NCI-H226 (cell line): Measurements from ENCODE around the gene SLC34A3.

Experiments used
- DNase-seq: peaks from one replicate; pipeline ENCODE4 v3.0.0-alpha.2; 2015

The SLC34A3 gene

GRCh38 chr9:137218754-137219271 lies 11.9 kb upstream of the SLC34A3 start:
- peak; percentile 70 for DNase-seq

- no peak for DNase-seq
Observed at GRCh38 chr9:137219757-137220316, 10.9 kb upstream of the SLC34A3 start.

DNA sequence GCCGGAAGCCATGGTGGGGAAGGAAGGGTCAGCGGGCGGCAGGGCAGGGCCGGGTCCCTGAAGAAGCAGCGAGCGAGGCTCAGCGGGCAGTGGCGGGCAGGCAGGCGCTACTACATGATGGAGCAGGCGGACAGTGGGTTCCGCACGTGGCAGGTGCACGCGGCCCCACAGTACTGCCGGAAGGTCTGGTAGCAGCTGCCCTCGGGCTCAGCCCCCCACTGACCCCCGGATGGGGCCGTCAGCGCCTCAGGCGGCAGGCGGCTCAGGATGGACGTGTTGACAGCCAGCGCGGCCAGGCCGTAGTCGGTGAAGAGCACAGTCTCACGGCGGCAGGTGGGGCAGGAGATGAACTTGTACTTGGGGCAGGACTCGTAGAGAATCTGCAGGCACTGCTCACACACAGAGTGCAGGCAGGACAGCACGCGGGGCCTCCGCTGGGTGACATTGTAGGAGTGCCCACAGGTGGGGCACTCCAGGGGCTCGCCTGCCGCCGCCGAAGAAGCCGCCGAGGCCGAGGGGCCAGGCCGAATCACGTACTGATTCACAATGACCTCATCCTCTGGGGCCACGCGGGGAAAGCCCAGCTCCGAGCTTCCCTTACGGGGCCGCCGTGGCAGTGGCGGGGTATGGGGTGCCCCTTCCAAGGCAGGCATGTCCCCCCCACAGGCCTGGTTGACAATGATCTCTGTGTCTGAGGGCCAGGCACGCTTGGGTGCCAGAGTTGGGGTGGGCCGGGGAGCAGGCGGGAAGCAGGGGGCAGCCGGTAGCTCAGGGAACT lies 10.2 kb upstream of the SLC34A3 start:
- DNase-seq, result no peak

DNA sequence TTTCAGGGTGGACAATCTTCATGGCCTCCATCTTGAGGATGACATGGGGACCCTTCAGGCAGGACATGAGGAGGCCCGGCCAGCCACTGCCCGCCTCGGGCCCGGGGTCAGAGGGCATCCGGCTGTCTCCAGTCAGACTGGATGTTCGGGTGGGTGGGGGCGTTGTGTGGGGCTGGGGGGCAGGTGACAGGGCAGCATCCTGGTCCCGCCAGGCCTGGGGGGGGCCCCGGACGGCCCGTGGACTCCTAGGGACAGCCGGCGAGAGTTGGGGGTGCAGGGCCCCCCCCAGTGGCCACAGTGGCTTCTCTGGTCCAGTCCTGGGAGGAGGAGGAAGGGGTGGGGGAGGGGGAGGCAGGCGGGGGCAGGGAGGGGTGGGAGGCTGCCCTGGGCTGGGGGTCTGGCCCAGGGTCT lies 9.6 kb upstream of the SLC34A3 start:
- no peak for DNase-seq

DNA sequence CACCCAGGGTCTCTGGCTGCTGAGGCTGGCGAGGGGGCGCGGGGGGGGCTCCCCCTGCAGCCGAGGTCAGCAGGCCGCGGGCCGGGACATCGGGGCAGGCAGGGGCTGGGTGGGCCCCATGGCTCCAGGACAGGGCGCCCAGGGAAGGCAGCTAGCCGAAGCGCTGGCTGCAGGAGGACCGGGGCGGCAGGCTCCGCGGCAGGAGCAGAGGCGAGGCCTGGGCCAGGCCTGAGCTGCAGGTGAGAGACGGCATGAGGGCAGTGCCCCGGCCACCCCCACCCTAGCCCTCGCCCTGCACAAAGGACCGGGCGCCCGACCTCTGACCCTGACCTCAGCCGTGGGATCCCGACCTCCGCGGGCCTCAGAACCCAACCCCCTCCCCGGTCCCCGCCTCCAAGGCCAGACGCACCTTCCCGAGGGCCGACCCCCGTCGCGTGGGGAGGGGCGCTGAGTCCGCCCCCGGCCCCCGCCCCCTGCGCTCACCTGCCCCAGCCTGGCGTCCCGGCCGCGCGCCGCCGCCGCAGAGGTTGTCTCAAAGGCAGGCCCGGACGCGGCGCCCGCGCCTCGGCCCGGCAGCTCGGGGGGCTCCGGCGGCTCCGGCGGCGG lies 9.1 kb upstream of the SLC34A3 start:
- no peak for DNase-seq

DNA sequence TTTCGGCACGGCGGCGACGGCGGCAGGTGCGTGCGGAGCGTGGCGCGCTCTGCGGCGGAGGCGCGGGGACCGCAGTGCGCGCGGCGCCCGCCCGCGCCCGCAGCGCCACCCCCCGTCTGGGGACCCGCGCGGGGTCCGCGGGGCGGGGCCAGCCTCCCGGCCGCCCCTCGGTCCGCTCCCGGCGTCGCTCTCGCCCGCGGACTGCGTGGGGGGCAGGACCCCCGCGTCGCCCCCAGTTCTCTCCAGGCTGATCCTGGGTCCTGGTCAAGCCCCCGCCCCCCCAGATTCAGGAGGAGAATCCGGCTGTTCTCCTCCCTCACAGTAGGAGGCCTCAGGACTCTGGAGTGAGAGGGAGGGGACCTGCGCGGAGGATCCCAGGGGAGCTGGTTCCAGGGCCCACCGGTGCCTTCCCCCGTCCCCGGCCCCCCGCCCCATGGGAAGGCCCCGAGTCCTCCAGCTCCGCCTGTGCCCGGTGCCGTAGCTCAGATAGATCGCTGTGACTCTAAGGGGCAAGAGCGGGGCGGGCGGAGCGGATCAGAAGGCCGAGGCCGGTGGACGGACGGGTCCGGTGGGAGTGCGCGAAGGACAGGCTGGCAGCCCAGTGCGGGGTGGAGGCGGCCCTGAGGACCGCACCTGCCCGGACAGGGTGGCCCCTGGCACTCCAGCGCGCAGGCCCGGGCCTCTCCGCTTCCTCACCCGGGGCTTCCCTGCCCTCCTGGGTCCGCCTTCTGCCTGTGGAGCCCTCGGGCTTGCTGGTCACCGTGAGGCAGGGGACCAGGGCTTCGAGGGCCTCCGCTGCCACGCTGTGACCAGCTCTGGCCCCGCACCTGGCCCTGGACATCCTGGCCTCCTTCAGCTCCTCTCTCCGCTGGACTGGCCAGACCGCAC lies 8.3 kb upstream of the SLC34A3 start, which contains the start of gene RNF208:
Gene RNF208 (minus strand): TSS at position 51 of the 888 bp plus-strand sequence. CDS start 1,028 bp downstream, outside the sequence.
- DNase-seq, result no peak

DNA sequence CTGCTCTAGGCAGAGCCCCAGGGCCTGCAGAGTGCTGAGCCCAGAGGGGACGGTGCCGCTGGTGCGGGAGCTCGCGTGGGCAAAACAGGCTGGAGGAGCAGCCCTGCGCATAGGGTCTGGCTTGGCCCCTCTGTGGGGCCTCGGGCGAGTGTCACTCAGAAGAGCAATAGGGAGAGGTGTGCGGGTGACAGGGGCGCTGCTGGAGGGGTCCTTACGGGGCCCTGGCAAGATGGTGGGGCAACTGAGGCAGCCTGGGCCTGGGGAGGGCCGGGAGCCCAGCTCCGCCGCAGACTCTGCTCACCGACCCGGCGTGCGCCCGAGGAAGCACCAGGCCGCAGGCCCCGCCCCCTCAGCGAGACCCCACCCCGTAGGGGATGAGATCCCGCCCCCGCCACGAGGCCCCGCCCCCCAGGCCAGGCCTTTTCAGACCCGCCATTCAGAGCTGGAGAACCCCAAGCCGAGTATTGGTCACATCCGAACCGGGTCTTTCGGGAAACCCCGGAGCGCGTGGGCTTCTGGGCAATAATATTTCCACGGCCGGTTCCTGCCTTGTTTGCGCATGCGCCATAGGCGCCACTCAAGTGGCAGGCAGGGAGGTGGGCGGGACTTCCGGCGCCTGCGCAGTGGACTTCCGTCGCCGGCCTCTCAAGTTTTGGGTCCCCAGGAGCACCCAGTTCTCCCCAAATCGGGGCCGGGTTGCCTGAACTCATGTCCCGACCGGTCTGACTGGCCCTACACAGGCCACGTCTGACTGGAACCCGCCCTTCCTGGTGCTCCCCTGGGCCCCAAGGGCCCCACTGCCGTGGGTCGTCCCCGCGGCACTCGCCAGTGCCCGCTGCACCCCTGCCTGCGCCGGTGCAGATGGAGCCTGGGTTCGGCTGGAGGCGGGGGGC lies 7.4 kb upstream of the SLC34A3 start:
- peak; percentile 94 for DNase-seq

DNA sequence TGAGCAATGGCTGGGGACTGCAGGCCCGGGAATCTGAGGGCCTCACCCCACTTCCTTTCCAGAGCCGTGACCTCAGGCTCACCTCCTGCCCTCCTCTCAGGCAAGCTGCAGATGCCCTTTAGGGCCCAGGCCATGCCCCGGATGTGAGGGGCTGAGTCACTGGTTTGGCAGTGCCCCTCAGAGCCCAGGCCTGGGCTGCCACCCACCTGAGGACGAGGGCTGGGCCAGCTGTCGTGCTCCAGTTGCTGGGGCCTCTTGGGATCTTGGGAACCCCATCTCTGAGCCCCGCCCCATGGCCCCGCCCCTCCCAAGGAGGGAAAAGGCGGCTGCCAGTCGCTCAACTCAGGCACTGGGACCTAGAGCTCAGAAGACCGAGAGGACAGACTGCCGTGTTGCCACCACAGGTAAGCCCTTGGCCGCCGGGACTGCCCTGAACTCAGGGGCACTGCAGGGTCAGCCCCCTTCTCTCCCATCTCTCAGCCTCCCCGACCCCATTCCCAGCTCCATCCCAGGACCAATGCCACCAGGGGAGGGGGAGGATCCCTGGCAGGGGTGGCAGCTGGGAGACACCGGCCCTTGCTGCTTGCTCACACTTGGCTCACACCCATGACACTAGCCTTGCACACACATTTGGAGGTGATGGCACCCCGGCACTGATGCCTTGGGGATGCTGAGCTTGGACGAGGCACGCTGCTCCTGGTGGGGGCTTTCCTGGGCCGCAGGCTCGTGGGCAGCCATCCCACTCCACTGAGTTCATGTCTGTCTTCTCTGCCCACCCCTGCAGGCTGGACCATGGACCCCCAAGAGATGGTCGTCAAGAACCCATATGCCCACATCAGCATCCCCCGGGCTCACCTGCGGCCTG lies 5.6 kb upstream of the SLC34A3 start, which contains the start of gene CYSRT1:
Gene CYSRT1 (plus strand): TSS at position 345 of the 865 bp plus-strand sequence. CDS start 448 bp downstream, at position 793.
- DNase-seq, result no peak

DNA sequence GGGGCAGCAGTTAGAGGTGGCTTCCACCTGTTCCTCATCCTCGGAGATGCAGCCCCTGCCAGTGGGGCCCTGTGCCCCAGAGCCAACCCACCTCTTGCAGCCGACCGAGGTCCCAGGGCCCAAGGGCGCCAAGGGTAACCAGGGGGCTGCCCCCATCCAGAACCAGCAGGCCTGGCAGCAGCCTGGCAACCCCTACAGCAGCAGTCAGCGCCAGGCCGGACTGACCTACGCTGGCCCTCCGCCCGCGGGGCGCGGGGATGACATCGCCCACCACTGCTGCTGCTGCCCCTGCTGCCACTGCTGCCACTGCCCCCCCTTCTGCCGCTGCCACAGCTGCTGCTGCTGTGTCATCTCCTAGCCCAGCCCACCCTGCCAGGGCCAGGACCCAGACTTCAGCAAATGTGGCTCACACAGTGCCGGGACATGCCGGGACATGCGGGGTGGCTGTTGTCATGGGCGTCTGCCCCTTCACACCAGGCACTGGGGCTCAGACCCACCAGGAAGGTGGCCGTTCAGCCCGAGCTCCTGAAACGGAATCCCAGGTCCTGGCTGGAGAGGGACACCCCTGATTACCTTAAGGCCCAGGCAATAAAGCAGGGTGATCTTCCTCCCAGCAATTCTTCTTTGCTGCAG lies 4.9 kb upstream of the SLC34A3 start:
- DNase-seq, result no peak

DNA sequence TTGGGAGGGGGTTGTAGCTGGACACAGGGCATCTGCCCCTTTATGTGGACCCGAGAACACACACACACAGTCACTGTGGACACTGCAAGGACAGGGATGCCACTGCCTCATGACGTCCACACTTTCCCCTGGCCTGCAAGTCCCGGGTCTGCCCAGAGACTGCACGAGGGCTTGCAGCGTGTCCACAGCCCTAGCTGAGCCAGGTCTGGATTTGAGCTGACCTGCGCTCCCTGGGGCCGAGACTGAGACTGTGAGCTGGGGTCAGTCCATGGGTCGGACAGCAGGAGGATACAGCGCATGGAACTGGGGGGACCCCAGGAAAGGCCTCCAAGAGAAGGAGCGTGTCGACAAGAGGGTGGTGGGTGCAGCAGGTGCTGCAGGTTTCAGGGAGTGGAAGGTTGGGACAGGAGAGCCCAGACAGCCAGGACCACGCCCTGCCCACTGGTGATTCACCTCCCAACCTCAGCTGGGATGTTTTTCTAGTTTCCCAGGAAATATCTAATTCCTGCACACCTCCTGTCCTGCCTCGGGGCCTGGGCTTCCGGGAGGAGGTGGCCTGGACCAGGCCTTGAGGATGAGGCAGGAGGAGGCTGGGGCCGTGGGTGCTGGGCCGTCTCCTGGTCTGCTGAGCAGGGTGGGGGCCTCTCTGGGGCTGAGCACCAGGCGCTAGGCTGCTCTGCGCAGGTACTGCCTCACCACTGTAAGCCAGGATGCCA lies 4.2 kb upstream of the SLC34A3 start:
- peak; percentile 81 for DNase-seq

- DNase-seq, result peak; percentile 68
Observed at GRCh38 chr9:137227054-137227852, 3.4 kb upstream of the SLC34A3 start, which contains the start of gene RNF224. TSS of gene RNF224 (plus strand) at chr9:137227502. CDS start at chr9:137228336, 834 bp downstream.

DNA sequence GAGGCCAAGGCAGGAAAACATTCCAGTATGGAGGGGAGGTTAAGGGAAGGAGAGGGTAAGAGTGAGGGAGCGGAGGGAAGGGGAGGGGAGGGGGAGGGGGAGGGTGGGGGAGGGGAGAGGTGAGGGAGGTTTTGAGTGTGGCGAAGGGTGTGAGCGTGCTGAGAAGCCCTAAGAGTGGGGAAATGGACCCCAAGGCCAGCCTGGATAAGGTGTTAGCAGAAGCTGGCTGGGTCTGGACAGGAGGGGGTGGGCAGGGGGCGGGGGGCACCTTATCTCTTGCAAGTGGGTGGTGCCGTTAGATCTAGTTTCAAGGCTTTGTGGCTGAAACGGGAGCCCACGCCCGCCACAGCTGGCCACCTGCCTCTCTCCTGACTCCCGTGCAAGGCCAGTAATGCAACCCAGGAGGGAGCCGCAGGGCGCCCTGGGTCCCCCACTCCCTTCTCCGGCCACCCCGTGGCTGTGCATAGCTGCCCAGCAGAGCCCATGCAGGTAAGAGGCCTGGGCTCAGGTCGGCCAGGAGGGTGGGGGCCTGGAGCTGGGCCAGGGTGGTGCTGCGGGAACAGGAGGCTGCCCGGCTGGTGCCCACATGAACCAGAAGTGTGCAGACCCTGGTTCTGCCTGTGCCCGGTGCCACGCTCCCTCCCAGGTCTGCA lies 2.7 kb upstream of the SLC34A3 start:
- no peak for DNase-seq

DNA sequence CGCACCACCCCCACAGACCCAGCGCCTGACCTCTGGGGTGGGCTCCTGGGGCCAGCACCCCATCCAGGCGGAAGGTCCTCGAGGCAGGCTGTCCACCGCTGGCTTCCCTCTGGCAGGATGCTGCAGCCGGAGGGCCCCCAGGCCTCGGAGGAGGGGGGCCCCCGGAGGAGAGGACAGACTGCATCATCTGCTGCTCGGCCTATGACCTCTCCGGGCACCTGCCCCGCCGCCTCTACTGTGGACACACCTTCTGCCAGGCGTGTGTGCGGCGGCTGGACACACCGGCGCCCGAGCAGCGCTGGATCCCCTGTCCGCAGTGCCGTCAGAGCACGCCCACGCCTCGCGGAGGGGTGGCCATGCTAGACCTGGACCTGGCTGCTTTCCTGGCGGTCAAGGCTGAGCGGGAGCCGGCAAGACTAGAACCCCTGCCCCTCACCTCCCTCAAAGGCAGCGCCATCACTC lies 2.2 kb upstream of the SLC34A3 start:
- DNase-seq, result no peak

GRCh38 chr9:137228968-137229896 lies 1.5 kb upstream of the SLC34A3 start:
- no peak for DNase-seq

DNA sequence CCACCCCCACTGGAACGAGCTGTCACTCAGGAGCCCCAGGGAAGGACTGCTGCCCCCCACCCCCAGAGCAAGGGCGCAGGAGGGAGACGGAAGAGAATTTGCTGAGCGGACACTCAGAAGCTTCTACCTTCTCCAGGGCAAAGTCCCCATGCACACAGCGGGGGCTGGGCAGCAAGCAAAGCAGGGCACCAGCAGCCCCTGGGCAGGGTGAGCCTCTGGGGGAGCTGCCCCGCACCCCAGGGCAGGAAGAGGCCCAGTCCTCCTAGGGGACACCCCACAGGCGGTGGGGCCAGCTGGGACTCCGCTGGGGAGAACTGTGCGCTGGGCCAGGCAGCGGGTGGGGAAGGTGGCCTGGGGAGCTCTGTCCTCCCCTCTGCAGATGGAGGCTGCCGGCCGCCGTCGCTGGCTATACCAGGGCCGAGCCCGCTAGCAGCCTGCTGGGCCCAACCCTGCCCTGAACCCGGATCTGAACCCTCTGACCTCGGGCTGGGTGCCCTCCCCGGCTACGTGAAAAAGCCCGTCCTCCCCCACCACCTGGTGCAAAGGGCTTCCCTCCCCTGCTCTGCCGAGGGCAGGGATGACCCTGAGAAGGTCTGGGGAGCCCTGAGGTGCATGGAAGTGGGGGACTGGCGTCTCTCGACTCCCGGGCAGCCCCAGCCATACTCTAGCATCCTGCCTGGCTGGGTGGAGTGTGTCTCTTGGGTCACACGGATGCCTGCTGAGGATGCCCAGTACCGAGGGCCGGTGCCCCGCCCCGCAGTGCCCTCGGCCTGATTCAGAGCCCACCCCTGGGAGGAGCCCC lies 597 bp upstream of the SLC34A3 start:
- no peak for DNase-seq
